Measurements from ENCODE around the gene OR51B6. TPM values are rescaled to one million over a fixed set of nuclear protein-coding genes. Genes with fewer than 3 reads are reported as not detected.

Gene OR51B6, protein sequence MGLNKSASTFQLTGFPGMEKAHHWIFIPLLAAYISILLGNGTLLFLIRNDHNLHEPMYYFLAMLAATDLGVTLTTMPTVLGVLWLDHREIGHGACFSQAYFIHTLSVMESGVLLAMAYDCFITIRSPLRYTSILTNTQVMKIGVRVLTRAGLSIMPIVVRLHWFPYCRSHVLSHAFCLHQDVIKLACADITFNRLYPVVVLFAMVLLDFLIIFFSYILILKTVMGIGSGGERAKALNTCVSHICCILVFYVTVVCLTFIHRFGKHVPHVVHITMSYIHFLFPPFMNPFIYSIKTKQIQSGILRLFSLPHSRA
- not detected for total RNA-seq

DNA sequence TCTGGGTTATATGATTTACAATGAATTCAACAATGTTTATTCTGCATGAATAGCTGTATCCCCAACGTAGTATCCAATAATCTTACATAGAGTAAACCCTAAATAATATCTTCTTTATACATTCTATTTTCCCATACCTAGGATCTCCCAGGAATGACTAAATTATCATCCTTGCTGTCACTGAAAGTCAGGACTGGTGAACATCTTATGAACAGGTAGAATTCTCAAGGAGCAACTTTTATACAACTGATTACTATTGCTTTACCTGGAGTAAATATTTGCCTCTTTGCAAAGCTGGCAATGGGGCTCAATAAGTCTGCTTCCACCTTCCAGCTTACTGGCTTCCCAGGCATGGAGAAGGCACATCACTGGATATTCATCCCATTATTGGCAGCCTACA lies at the start of gene OR51B6:
TSS of gene OR51B6 (plus strand) at position 301 of the 400 bp plus-strand sequence. CDS start at position 301, 0 bp downstream.

DNA sequence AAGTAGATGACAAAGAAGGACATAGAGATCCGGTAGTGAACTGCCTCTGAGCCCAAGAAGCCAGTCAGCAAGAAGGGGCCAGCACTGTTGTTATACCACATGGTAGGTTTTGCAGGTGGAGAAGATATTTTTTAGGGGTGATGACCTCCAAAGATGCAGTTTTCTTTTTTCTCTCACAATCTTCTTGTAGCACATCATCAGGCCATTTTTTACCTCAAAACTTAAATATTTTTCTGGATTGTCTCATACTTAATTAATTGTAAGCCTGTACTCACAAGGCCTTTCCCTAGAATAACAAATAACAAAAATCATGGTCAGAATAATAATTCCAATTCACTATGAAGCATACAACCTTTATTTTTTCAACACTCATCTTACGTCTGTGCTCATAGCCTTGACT lies 49.5 kb upstream of the OR51B6 start, which contains the start of gene OR51B4:
TSS of gene OR51B4 (minus strand) at position 101 of the 400 bp plus-strand sequence. CDS start at position 101, 0 bp downstream.

DNA sequence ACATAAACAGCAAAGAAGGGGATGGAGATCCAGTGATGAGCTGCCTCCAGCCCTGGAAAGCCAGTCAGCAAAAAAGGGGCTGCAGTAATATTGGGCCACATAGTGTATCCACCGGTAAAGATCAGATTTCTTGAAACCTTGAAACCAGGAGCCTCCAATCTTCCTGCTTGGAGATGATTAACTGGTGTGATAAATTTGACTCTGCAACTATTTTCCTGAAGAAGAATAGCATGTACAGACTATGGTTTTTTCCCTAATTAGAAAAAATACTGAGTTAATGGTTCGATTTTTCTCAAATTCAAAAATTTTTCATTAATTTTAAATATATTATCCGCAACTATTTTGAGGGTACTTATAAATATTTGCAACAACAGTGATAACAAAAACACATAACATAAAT lies 27.1 kb upstream of the OR51B6 start, which contains the start of gene OR51B2:
TSS of gene OR51B2 (minus strand) at position 101 of the 400 bp plus-strand sequence. CDS start at position 101, 0 bp downstream.

DNA sequence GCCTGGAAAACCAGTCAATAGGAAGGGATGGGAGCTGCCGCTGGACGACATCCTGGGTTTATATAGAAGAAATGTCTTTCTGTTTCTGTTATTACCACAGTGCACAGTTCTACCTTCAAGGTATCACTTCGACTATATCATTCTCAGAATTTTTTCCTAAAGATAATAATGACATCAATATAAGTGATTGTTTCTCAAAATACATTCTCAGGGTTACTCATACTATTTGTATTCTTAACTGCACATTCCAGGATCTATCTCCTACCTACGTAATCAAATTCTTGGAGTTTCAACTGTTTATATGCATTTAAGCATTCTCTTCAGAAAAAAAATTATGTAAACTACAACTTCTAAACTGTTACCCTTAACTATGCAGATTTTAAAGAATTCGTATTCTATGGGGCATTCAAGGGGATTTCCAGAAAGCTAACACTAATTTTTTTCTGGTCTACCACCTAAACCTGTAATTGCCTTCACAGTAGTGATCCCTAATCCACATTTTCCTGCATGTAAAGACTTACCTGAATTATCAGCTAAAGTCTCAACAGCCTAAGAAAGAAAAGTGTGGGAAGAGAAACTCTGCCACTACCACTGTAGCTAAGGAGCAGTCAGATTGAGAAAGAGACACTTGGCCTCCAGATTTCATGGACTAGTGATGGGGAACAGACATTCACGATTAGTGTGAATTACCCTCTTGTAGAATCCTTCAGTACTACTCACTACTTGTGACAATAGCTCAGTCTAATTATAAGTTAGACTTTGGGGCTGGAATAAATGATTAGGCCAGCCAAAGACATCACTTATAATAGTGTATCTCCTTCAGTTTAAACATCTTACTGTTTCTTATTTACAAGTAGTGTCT lies 7.6 kb upstream of the OR51B6 start, which contains the start of gene OR51B5:
TSS of gene OR51B5 (minus strand) at position 51 of the 862 bp plus-strand sequence. CDS start at position 51, 0 bp downstream.

DNA sequence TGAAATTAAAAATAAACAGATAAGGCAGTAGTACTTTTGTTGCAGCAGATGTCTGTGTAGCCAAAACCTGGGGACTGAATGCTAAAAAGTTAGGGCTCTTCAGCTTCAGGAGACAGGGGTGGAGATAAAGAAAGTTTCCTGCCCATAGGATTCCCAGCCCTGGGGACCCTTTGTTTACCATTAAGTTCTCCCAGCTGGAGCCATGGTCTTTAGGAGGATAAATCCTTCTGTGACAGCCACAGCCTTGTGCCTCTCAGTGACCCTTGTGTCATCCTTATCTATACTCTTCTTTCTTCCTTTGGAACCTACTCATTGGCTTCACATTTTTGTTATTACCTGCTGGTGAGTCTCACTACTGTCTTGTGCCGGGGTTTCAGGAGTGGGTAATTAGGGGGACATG lies 32.3 kb downstream of the OR51B6 start, which contains the start of gene OR51M1:
TSS of gene OR51M1 (plus strand) at position 237 of the 400 bp plus-strand sequence. CDS start 5,587 bp downstream, outside the sequence.

Small RNA genes within 50 kb of the gene (small RNA-seq; reads per million reads assigned to genes)
- gene AC104389.3 (ENCODE audit: low replicate concordance): not detected

Other genes with a start within 250 kb of the OR51B6 start
- gene OR52A5, start 213.2 kb upstream of the OR51B6 start, total RNA-seq: not detected
- not detected for gene OR52A1, start 196.8 kb upstream of the OR51B6 start, total RNA-seq
- gene OR51V1, start 150.8 kb upstream of the OR51B6 start, total RNA-seq: not detected
- gene HBB, start 124.4 kb upstream of the OR51B6 start, total RNA-seq: 141 TPM
- not detected for gene HBD, start 117.0 kb upstream of the OR51B6 start, total RNA-seq
- 0.63 TPM for gene HBG1, start 101.7 kb upstream of the OR51B6 start, total RNA-seq
- gene HBG2, start 96.7 kb upstream of the OR51B6 start, total RNA-seq: 464 TPM
- 3.8 TPM for gene HBE1, start 81.6 kb upstream of the OR51B6 start, total RNA-seq
- 0.94 TPM for gene OR51B4, start 49.6 kb upstream of the OR51B6 start, total RNA-seq
- 2.2 TPM for gene OR51B2, start 27.2 kb upstream of the OR51B6 start, total RNA-seq
- gene OR51B5, start 8.0 kb upstream of the OR51B6 start, total RNA-seq: 3.1 TPM
- not detected for gene OR51M1, start 32.3 kb downstream of the OR51B6 start, total RNA-seq
- gene OR51Q1, start 70.6 kb downstream of the OR51B6 start, total RNA-seq: not detected
- 2.5 TPM for gene OR51I1, start 90.0 kb downstream of the OR51B6 start, total RNA-seq
- gene OR51I2, start 97.8 kb downstream of the OR51B6 start, total RNA-seq: not detected
- not detected for gene OR52D1, start 137.2 kb downstream of the OR51B6 start, total RNA-seq
- 1.3 TPM for gene UBQLN3, start 158.4 kb downstream of the OR51B6 start, total RNA-seq
- 1.9 TPM for gene UBQLNL, start 165.2 kb downstream of the OR51B6 start, total RNA-seq
- gene OR52H1, start 197.0 kb downstream of the OR51B6 start, total RNA-seq: 3.8 TPM
- gene OR52B6, start 229.4 kb downstream of the OR51B6 start, total RNA-seq: not detected
- 0.31 TPM for gene TRIM6, start 245.1 kb downstream of the OR51B6 start, total RNA-seq